ENCODE results near the gene SLCO2A1.
A peak's percentile ranks its signal among the peaks of the same experiment; 100 is the strongest.

SLCO2A1 gene

DNA sequence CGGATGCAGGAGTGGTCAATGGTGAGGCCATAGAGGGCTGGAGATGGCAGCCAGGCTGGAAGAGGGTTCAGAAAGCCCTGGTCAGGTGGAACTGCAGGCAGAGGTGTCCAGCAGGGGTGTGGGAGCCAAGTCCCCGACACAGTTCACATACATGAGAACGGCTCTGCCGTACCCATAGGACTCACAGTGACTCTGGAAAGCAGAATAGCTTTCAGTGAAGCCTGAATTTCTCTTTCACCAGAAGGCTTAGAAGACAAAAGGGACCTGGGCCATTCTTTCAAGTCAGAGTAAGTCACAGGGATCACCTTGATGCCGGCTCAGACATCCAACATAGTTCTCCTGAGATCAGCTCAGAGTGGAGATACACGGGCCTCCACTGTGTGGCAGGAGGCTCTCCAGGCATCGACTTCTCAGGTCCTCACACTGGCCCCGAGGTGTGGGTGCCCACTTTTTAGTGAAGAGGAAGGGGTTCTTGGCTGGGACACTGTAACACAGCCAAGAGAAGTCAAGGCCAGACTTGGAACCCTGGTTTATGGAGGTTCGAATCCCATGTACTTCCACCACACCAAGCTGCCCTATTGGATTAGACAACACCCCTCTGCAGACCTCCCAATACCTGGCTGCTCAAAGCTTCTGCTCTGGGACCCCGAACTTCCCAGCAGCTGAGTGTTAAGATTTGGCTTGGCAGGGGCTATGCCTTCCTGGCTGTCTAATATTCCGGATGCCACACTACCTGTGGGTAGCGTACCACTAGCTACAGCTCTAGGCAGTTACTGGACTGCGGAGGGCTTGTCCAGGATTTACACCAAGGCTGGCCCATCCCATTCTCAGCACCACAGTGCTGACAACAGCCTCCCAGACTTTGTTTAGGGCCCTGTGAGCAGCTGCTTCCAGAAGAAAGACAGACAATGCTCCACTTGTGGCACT, 93.6 kb downstream of the SLCO2A1 start:
- DNase-seq (ENCODE audit: extremely low read depth in 1 of 2, low read depth in 1 of 2), result no peak

DNA sequence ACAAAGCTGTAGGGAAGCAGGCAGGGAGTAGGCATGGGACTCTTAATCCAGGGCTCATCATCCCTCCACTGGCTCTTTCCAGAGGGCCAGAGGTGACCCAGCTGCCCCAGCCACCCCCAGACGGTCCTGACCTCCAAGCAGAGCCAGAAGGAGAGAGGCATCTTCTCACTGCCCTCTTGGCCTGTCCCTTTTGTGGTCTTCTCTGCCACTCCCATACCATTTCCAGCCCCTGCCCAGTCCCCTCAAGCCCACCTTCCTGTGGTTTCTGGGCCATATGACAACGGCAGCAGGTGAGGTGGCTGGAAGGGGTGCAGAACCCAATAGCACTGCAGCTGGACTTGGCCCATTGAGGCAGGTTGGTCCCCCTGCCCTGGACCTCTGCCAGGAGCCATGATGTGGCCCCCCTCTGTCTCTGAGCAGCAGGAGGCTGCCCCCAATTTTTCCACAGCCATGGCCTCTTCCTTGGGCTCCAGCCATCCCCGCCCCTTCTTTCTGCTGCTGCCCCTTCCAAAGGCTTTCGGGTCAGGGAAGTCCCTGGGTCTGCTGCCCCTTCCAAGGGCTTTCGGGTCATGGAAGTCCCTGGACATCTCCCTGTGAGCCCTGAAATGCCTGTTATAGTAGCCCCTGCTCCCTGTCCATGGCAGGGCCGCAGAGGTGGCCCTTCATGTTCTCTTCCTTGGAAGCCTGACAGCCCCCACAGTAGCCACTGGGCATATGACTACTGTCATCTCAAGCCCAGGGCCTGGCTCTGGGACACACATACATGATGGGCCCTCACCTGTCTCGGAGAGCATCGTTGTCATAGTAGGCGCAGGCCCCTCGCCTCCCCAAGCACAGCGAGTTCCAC, 94.5 kb downstream of the SLCO2A1 start:
- DNase-seq (ENCODE audit: extremely low read depth in 1 of 2, low read depth in 1 of 2), result no peak

- DNase-seq (ENCODE audit: extremely low read depth in 1 of 2, low read depth in 1 of 2), result no peak
Observed at GRCh38 chr3:133934073-133934970, 95.4 kb downstream of the SLCO2A1 start.

DNA sequence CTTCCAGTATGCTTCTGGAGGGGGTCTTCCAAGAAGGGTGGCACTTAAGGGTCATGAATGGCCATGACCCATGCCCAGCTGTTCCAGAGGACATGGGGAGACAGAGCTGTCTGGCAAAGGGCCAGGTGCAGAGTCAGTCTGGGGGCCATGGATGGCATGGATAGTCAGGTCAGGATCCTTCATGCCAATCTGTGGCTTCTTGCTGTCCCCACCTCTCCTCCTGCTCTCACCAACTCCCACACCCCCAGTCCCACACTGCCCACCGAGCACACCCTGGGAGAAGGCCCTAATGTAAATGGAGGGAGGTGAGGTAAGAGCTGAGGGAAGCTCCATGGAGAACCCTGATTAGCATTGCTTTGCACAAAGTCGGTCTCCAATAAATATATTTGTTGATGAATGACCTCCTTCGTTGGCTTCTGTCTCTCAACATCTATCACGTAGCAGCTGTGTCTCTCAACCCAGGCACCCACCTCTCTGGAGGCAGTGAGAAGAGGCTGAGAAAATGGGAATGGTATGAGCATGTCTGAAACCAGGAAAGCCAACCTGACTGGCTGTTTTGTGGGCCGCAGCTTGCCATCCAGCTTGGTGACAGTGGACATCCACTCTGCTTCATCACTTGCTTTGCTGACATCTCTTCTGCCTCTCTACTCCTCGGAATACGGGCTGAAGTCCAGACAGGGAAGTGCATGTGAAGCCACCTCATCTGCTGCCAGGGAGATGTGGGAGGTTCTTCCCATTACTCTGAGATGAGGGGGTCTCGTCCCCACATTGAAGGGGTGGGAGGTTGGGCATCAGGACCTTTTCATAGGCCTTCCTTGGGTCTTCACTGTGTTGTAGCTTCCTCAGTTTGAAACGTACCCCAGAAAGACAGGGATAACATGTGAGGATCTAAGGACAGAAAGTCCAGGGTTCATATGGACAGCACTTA, 96.4 kb downstream of the SLCO2A1 start:
- DNase-seq (ENCODE audit: extremely low read depth in 1 of 2, low read depth in 1 of 2), result no peak

GRCh38 chr3:133932009-133932408, 97.7 kb downstream of the SLCO2A1 start:
- DNase-seq (ENCODE audit: extremely low read depth in 1 of 2, low read depth in 1 of 2), result no peak

DNA sequence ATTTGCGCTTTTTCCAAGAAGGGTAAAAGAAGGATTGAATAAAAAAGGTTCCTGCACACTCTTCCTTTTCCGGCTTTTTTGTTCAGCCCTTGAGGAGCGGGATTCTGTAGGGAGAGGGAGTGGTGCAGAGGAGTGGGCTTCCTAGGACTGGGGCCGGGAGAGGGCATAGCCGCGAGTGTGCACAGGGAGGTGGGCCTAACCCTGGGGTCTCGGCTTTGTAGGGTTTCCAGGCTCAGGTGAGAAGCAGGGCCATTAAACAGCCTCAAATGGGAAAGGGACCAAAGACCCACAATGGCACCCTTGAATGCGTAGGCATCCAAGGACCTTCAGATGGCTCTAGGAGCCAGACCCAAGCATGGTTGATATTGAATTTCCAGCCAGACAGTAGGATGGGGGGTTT, 98.6 kb downstream of the SLCO2A1 start:
- DNase-seq (ENCODE audit: extremely low read depth in 1 of 2, low read depth in 1 of 2), result no peak

DNA sequence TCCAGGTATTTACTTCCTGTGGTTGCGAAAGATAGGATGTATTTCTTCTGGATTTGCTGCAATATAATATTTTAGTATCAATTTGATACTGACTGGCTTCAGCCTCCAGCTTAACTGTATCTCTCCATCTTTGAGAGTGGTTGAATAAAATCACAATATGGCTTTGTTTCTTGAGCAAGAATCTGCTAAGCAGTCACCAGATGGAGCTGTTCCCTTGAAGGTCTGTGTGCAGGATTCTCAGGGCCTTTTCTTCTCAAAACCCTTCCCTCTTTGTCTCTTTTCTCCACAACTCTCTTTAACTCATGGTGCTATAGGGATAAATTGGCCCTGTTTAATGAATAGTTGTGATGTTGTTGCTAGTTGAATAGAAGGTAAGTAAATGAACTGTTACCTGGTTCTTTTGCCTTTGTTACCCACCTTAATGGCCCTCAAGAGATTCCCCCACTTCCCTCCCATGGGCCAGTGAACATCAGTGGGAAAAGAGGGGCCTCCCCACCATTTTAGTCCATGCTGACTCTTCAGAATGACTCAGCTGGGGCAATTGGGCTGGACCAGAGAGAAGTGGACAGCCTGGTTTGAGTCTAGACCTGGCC, 99.3 kb downstream of the SLCO2A1 start:
- DNase-seq (ENCODE audit: extremely low read depth in 1 of 2, low read depth in 1 of 2), result no peak

- DNase-seq (ENCODE audit: extremely low read depth in 1 of 2, low read depth in 1 of 2), result no peak
Observed at GRCh38 chr3:133928903-133929607, 100.7 kb downstream of the SLCO2A1 start.

GRCh38 chr3:133928136-133928893, 101.4 kb downstream of the SLCO2A1 start:
- no peak for DNase-seq (ENCODE audit: extremely low read depth in 1 of 2, low read depth in 1 of 2)

DNA sequence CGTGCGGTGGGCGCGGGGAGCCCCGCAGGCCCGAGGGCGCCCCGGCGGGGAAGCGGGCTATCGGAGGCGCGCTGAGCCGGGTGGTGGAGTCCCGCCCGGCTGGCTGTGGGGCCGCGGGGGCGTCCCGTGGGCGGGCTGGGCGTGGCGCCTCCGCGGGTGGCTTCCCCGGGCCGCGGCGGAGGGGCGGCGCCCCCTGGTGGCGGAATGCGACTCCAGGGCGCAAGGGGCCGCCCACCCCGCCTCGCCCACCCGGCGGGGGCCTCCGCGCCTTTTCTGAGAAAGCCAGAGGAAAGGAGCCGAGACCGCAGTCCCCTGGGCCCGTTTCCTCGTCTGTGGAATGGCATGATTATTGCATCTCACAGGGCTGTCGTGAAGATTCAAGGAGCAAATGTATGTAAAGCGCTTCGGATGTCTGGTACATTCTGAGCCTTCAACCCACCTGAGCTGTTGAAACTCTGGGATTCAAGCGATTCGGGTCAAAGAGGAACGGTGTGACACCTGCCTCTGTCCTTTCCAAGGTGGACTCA, 102.1 kb downstream of the SLCO2A1 start:
- DNase-seq (ENCODE audit: extremely low read depth in 1 of 2, low read depth in 1 of 2), result peak; percentile 29 to 78

- DNase-seq (ENCODE audit: extremely low read depth in 1 of 2, low read depth in 1 of 2), result no peak
Observed at GRCh38 chr3:133926736-133927539, 102.8 kb downstream of the SLCO2A1 start.

DNA sequence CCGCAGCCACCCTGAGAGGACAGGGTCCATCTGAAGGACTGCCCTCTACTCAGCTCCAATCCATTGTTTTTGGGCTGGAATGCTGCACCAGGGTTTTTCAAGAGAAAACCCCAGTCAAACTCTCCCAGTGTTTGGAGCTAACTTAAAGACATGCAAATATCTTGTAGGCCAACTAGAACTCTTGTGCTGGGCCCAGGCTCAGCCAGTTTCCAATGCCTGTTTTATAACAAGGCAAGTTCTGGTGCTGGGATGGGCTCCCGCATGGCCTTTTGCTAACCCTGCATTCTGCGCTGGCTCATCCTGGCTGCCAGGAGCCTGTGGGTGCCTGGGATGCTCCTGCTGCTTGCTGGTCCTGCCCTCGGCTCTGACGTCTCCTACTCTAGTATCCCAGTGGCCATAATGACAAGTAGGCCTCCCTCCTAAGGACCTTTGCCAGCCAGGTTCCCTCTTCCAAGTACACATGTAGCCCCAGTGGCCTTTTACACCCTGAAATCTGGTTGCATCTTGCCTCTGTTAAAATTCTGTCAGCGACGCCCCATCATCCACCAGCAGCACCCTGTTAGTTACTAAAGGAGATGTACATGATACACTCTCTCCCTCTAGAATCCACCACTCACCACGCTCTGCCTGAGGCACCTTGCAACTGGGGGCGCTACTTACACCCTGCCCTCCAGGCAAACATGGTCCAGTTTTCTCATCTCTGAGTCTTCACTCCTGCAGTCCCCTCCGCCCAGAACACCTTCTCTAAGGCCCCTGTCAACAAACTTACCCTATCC, 103.6 kb downstream of the SLCO2A1 start:
- DNase-seq (ENCODE audit: extremely low read depth in 1 of 2, low read depth in 1 of 2), result no peak

- no peak for DNase-seq (ENCODE audit: extremely low read depth in 1 of 2, low read depth in 1 of 2)
Observed at GRCh38 chr3:133924041-133924440, 105.7 kb downstream of the SLCO2A1 start.

DNA sequence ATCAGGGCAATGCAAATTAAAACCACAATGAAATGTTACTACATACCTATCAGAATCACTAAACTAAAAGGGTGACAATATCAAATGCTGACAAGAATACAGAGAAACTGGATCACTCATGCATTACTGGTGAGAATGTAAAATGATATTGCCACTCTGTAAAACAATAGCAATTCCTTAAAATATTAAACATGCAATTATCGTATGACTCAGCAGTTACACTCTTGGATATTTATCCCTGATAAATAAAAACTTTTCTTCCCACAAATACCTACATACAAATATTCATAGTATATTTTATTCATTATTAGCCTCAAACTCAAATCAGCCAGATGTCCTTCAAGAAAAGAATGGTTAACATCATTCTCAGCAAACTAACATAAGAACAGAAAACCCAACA, 108.1 kb downstream of the SLCO2A1 start:
- DNase-seq (ENCODE audit: extremely low read depth in 1 of 2, low read depth in 1 of 2), result no peak

DNA sequence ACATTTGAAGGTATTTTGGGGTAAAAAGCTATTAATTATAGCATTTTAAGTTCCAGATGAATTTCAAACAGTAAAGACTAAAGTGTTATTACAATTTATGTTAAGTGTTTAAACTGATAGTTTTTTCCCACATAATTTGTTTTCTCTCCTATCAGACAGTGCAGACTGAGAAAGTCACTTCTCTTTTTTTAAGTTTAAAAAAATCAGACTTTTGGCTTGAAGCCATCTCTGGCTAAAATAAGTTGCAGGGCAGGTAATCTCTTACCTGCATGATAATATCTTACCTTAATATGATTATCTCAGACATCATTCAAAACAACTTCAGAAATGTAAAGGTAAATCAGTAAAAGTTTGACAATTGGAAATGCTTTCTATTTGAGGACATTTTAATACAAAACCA, 112.6 kb downstream of the SLCO2A1 start:
- no peak for DNase-seq (ENCODE audit: extremely low read depth in 1 of 2, low read depth in 1 of 2)
